ENCODE measurements around the gene INPP5B. TPM values are rescaled to one million over a fixed set of nuclear protein-coding genes. Genes with fewer than 3 reads are reported as not detected.
A peak's percentile ranks its signal among the peaks of the same experiment; 100 is the strongest.

INPP5B gene
- total and polyA plus RNA-seq, 2 experiments from 2014 or later: 6.9 to 29.1 TPM

DNA sequence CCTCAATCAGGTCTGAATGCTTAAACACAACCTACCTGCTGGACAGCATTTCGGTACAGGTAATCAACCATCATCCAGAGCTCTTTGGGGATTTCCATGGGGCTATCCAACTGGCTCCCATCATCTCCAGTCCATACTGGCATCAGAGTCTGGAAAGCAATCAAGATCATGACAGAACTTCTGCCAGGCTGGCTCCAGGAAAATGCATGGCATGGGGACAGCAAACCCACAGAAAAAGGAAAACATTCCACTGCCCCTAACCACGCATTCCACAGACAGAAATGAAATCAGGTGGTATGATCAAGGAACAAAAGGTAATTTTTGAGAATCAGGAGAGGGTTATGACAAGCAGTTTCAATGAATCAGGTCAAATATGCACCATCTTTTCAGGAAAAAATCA lies 78.4 kb downstream of the INPP5B start:
- Histone ChIP-seq H4K20me1 (replicated peaks; ENCODE audit: insufficient read depth) (no peaks in the 10 kb centered on the region), H3K9me2 (ENCODE audit: insufficient read depth) (no peaks in the 10 kb centered on the region), H2AFZ (no peak overlapping the region), H3K27me3 (ENCODE audit: insufficient read depth) (no peaks in the 10 kb centered on the region), H3K79me2 (replicated peaks; ENCODE audit: insufficient read depth) (no peaks in the 10 kb centered on the region), H3F3A (replicated peaks; ENCODE audit: low read depth) (no peaks in the 10 kb centered on the region), H3K4me3 (no peak overlapping the region), H3K36me3 (ENCODE audit: insufficient read depth) (no peaks in the 10 kb centered on the region; the same call in 1 of the 2 replicates), H3K4me1 (ENCODE audit: insufficient read depth) (no peaks in the 10 kb centered on the region), H3K27ac (ENCODE audit: low read depth) (no peak overlapping the region), H3K4me2 (no peak overlapping the region)
- Mint-ChIP-seq H3K27me3 (ENCODE audit: insufficient read depth, low read depth, poor library complexity) (peaks cover 1% of the 10 kb centered on the region), H3K36me3 (ENCODE audit: low read depth) (peaks cover 51% of the 10 kb centered on the region), H3K4me1 (no peaks in the 10 kb centered on the region), H3K4me3 (no peak overlapping the region), H3K27ac (no peak overlapping the region), H3K9me3 (no peaks in the 10 kb centered on the region)
- TF ChIP-seq EZH2phosphoT487 (IDR thresholded peaks at IDR 0.05; ENCODE audit: unreplicated experiment) (no peak), EZH2 (IDR thresholded peaks at IDR 0.05; ENCODE audit: low read depth, unreplicated experiment) (no peak), JUNB (IDR thresholded peaks at IDR 0.05; ENCODE audit: unreplicated experiment) (no peak), ZNF331 (CRISPR knock-in tag; IDR thresholded peaks at IDR 0.05; ENCODE audit: low read depth) (no peak), POLR2AphosphoS5 (IDR thresholded peaks at IDR 0.05; ENCODE audit: low read depth) (no peak), NANOG (IDR thresholded peaks at IDR 0.05; ENCODE audit: borderline replicate concordance) (no peak)
- TF ChIP-seq, protein P1, sequence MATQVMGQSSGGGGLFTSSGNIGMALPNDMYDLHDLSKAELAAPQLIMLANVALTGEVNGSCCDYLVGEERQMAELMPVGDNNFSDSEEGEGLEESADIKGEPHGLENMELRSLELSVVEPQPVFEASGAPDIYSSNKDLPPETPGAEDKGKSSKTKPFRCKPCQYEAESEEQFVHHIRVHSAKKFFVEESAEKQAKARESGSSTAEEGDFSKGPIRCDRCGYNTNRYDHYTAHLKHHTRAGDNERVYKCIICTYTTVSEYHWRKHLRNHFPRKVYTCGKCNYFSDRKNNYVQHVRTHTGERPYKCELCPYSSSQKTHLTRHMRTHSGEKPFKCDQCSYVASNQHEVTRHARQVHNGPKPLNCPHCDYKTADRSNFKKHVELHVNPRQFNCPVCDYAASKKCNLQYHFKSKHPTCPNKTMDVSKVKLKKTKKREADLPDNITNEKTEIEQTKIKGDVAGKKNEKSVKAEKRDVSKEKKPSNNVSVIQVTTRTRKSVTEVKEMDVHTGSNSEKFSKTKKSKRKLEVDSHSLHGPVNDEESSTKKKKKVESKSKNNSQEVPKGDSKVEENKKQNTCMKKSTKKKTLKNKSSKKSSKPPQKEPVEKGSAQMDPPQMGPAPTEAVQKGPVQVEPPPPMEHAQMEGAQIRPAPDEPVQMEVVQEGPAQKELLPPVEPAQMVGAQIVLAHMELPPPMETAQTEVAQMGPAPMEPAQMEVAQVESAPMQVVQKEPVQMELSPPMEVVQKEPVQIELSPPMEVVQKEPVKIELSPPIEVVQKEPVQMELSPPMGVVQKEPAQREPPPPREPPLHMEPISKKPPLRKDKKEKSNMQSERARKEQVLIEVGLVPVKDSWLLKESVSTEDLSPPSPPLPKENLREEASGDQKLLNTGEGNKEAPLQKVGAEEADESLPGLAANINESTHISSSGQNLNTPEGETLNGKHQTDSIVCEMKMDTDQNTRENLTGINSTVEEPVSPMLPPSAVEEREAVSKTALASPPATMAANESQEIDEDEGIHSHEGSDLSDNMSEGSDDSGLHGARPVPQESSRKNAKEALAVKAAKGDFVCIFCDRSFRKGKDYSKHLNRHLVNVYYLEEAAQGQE (IDR thresholded peaks at IDR 0.05; ENCODE audit: unreplicated experiment): no peak
- no peak for ATAC-seq
- DNase-seq (ENCODE audit: low spot score): no peak

DNA sequence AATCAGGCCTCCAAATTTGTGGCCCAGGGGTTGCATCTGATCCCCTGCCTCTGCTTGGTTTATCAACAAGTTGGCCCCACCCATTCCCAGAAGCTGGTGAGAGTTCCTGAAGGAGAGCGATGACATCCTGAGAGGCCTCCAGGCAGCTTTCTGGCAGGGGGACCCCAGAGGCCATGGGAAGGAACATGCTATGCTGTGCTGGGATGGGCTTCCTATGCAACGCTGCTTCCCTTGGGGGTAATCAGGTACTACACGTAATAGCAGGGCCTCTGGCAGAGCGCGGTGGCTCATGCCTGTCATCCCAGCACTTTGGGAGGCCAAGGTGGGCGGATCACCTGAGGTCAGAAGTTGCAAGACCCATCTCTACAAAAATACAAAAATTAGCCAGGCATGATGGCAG lies 79.1 kb downstream of the INPP5B start:
- H3K27me3 Mint-ChIP-seq (ENCODE audit: insufficient read depth, low read depth, poor library complexity): peaks cover 1% of the 10 kb centered on the region
- Histone ChIP-seq H3K79me2 (replicated peaks; ENCODE audit: insufficient read depth) (no peaks in the 10 kb centered on the region), H3K4me2 (no peak overlapping the region), H4K20me1 (replicated peaks; ENCODE audit: insufficient read depth) (no peaks in the 10 kb centered on the region), H3K9me2 (ENCODE audit: insufficient read depth) (no peaks in the 10 kb centered on the region), H3K27ac (ENCODE audit: low read depth) (no peak overlapping the region), H3K4me3 (no peak overlapping the region), H3F3A (replicated peaks; ENCODE audit: low read depth) (no peaks in the 10 kb centered on the region), H3K4me1 (ENCODE audit: insufficient read depth) (no peaks in the 10 kb centered on the region), H2AFZ (no peak overlapping the region), H3K36me3 (ENCODE audit: insufficient read depth) (no peaks in the 10 kb centered on the region; the same call in 1 of the 2 replicates), H3K27me3 (ENCODE audit: insufficient read depth) (no peaks in the 10 kb centered on the region)
- no peak overlapping the region for H3K4me3 Mint-ChIP-seq
- H3K36me3 Mint-ChIP-seq (ENCODE audit: low read depth): peaks cover 46% of the 10 kb centered on the region
- TF ChIP-seq EZH2 (IDR thresholded peaks at IDR 0.05; ENCODE audit: low read depth, unreplicated experiment) (no peak), NANOG (IDR thresholded peaks at IDR 0.05; ENCODE audit: borderline replicate concordance) (no peak), EZH2phosphoT487 (IDR thresholded peaks at IDR 0.05; ENCODE audit: unreplicated experiment) (no peak), CREB1 (CRISPR knock-in tag; IDR thresholded peaks at IDR 0.05; ENCODE audit: low read depth) (no peak)
- TF ChIP-seq, protein P2, sequence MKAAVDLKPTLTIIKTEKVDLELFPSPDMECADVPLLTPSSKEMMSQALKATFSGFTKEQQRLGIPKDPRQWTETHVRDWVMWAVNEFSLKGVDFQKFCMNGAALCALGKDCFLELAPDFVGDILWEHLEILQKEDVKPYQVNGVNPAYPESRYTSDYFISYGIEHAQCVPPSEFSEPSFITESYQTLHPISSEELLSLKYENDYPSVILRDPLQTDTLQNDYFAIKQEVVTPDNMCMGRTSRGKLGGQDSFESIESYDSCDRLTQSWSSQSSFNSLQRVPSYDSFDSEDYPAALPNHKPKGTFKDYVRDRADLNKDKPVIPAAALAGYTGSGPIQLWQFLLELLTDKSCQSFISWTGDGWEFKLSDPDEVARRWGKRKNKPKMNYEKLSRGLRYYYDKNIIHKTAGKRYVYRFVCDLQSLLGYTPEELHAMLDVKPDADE (IDR thresholded peaks at IDR 0.05): no peak
- TF ChIP-seq, protein P3, sequence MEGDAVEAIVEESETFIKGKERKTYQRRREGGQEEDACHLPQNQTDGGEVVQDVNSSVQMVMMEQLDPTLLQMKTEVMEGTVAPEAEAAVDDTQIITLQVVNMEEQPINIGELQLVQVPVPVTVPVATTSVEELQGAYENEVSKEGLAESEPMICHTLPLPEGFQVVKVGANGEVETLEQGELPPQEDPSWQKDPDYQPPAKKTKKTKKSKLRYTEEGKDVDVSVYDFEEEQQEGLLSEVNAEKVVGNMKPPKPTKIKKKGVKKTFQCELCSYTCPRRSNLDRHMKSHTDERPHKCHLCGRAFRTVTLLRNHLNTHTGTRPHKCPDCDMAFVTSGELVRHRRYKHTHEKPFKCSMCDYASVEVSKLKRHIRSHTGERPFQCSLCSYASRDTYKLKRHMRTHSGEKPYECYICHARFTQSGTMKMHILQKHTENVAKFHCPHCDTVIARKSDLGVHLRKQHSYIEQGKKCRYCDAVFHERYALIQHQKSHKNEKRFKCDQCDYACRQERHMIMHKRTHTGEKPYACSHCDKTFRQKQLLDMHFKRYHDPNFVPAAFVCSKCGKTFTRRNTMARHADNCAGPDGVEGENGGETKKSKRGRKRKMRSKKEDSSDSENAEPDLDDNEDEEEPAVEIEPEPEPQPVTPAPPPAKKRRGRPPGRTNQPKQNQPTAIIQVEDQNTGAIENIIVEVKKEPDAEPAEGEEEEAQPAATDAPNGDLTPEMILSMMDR (conservative IDR thresholded peaks at IDR 0.05; ENCODE audit: low read depth in 2 of 2): 0 out of 4 replicates have a peak, but pooled peaks of 1 of the 2 experiments have one; percentile 7
- no peaks in the 10 kb centered on the region for H3K9me3 Mint-ChIP-seq
- DNase-seq (ENCODE audit: low spot score): peak; percentile 57
- H3K27ac Mint-ChIP-seq: no peak overlapping the region; the same call in 1 of the 2 replicates
- H3K4me1 Mint-ChIP-seq: no peaks in the 10 kb centered on the region
- ATAC-seq: peak; percentile 84
